ENCODE results near the gene RASL12.

RASL12 gene

DNA sequence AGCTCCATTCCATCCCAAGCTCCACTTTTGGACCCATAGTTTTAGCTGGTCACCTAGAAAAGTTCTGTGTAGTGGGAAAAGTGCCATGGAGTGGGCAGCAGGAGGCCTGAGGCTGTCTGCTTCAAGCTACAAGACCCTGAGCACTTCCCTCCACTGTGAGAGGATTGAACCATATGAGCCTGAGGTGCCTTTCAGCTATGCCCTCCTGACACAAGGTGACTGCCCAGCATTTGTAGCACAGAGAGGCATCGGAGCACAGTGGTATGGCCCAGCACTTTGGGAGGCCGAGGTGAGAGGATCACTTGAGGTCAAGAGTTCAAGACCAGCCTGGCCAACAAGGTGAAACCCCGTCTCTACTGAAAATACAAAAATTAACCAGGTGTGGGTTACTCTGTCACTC, 4.8 kb upstream of the RASL12 start:
- DNase-seq (ENCODE audit: insufficient read length, low spot score) (no peak), FAIRE-seq (no peak)
- TF ChIP-seq POLR2A (IDR thresholded peaks at IDR 0.05; ENCODE audit: low read depth, low read length), result no peak

DNA sequence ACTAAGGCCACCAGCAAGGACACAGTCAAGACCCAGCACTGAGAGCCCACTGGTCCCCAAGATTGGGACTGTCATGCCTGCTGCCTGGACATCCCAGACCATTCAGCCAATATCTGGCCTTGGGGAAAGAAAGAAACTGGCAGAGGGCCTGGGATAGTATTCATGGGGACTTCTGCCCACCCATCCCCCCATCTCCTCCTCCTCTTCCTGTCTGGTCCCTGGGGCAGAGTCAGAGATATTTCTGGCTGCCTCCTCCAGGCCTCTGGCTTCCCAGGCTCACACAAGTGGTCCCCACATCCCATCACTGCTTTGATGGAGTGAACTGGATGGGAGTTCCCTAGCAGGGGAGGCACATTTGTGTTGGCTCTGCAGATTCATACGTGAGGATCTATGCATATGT, 4.2 kb upstream of the RASL12 start:
- DNase-seq (ENCODE audit: insufficient read length, low spot score) (no peak), FAIRE-seq (no peak)
- TF ChIP-seq POLR2A (IDR thresholded peaks at IDR 0.05; ENCODE audit: low read depth, low read length), result no peak

DNA sequence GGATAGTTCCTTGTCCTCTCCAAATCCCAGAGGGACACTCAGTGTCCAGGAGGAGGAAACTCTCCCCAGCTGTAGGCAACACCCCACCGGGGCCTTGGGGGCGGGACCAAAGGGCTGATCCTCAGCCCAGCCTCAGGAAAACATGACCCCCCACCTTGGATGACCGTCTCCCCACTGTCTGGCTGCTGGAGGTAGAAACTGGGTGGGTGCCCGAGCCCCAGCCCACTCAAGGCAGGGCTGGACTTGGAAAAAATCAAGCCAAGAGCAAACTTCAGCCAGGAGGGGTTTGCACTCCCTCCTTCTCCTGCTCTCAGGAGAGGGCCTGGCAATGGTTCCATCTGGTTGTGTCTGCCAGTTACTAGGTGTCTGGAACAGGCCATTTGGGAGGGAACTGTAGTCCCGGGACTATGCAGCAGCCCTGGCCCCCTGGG, 3.6 kb upstream of the RASL12 start:
- TF ChIP-seq POLR2A (IDR thresholded peaks at IDR 0.05; ENCODE audit: low read depth, low read length), result no peak
- DNase-seq (ENCODE audit: insufficient read length, low spot score), result no peak
- no peak for FAIRE-seq

DNA sequence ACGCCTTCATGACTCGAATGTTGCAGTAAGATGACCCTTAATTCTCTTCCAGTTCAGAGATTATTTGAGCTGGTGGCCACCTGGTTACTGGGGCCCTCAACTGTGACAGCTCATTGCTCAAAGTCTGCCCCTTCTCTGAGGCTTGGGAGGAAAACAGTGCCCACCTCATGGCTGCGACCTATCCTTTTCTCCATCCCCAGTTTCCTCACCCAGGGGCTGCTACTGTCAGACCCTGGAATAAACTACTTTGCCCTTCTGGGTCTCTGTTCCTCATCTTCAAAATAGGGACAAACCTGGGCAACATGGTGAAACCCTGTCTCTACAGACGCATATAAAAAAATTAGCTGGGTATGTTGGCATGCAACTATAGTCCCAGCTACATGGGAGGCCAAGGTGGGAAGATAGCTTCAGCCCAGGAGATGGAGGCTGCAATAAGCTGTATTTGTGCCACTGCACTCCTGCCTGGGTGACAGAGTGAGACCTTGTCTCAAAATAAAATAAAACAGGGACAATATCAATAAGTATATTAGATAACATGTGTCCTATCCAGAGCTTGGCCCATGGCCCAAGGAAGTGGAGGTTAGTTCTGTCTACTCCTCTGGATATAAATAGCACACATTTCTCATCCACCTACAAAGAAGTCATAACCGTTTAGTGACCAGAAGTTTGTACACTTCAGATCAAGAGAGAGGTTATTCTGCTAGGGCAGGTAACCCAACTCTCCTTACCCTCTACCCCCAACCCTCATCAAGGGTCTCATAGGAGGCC, 2.2 kb upstream of the RASL12 start:
- FAIRE-seq (no peak), DNase-seq (ENCODE audit: insufficient read length, low spot score) (no peak)
- no peak for TF ChIP-seq POLR2A (IDR thresholded peaks at IDR 0.05; ENCODE audit: low read depth, low read length)

DNA sequence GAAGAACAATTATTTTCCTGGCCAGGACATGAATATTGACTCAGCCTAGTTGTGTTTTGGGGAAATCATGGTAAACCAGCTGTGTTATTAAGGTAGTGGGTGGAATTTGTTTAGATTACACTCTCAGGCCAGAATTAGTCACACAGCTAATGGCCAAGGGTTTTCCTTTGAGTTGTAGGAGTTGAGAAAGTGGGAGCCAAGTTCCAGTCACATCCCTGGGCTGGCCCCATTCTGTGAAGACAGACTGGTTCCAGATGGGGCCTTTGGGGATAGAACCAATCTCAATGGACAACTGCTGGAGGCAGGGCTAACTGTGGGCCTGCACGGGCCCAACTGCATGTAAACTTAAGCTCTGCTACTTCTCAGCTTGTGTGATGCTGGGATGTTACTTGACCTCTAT, 1.4 kb upstream of the RASL12 start:
- no peak for DNase-seq (ENCODE audit: insufficient read length, low spot score)
- no peak for FAIRE-seq
- no peak for TF ChIP-seq POLR2A (IDR thresholded peaks at IDR 0.05; ENCODE audit: low read depth, low read length)

DNA sequence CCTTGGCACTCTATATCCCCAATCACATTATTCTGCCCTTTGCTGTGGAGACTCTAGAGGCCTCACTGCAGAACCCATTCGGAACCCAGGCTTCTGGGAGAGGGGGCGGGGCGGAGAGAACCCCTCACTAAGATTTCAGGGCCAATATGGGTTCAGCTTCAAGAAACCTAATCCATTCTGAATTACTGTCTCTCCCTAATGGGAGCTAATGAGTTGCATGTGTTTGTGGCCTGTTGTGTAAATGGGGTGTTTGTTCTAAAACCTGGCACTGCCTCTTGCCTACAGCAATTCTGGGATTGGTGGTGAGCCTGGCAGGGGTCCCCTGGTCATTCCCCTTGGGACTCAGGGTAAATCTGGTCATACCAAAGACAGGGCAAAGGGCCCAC, 605 bp upstream of the RASL12 start:
- FAIRE-seq, result no peak
- TF ChIP-seq POLR2A (IDR thresholded peaks at IDR 0.05; ENCODE audit: low read depth, low read length), result no peak

DNA sequence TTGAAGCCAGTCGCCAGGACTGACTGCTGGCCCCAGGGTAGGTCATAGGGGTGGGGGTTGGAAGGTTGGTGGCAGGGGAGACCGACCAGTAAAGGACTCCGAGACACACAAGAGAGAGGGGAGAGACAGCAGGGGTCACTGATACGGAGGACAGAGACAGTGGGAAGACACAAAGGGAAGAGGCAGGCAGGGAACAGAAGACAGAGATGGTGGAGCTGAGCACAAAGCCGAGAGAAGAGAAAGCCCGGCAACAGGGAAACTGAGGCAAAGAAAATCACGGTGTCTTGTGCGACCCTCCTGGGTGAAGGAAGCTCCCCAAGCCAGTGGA, 510 bp downstream of the RASL12 start:
- DNase-seq (ENCODE audit: insufficient read length, low spot score) (no peak), FAIRE-seq (no peak)
- TF ChIP-seq POLR2A (IDR thresholded peaks at IDR 0.05; ENCODE audit: low read depth, low read length), result no peak

More for the DNA sequence above, 605 bp upstream of the RASL12 start:
- DNase-seq (ENCODE audit: insufficient read length, low spot score), result no peak

DNA sequence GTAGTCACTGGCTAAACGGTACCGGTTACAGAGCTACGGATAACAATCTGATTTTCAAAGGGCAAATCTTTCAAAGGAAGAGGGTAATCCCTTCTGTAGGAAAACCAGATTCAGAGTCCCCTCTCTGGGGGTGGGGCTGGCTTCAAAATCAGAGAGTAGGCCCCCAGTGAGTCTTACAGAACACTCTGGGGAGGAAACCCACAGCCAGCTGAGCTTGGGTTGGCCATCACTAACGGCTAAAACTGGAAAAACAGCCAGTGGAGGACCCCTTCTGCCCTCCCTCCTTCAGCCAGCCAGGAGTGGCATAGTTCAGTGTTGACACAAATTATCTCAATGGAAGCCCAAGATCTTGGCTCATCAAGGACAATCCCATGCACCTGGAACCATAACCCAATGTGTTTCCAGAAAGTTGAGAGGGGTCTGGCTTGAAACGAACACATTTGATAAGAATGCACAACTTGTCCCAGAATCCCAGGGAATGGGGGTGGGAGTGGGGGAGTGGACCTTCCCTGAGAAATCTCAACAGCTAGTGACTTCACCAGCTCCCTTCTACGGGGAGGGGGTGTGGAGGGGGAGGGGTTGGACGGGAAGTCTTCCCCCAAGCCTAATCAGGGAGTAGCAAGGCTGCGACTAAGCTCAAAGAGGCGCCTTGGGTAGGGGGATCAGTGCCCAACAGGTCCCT, 1.0 kb downstream of the RASL12 start:
- FAIRE-seq, result no peak
- DNase-seq (ENCODE audit: insufficient read length, low spot score), result no peak
- TF ChIP-seq POLR2A (IDR thresholded peaks at IDR 0.05; ENCODE audit: low read depth, low read length), result no peak

DNA sequence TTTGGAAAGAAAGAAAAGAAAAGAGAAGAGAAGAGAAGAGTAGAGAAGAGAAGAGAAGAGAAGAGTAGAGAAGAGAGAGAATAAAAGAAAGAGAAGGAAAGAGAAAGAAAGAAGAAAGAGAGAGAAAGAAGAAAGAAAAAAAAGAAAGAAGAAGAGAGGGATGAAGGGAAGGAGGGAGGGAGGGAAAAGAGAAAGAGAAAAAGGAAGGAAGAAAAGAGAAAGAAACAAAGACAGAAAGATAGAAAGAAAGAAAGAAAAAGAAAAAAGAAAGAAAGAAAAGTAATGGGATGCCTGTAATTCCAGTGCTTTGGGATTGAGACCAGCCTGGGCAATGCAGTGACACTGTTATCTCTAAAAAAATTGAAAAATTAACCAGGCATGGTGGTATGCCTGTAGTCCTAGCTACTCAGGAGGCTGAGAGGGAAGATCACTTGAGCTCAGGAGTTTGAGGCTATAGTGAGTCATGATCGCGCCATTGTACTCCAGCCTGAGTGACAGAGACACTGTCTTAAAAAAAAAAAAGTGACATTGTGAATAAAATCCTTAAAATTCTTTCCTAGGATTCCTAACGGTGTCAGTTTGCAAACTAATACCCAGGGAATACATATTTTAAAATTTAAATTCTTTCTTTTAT, 1.7 kb downstream of the RASL12 start:
- no peak for FAIRE-seq
- TF ChIP-seq POLR2A (IDR thresholded peaks at IDR 0.05; ENCODE audit: low read depth, low read length), result no peak
- DNase-seq (ENCODE audit: insufficient read length, low spot score), result no peak

DNA sequence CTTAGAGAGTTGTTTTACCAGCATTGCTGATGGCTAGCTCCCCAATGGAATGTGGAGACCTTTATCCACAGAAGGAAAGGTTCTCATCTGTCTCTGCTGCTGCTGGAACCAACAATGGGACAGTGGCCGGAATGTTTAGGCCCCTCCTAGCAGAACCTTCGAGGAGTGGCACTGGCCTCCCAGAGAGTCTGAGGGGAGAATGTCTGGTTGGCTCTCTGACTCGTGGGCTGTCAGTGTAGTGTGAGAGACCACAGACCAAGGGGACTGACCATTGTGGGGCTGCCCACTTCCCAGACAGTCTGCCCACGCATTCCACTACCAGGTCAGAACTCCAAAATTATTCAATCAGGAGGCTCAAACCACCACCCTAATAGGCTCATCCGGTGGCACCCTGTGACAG, 5.1 kb downstream of the RASL12 start:
- TF ChIP-seq POLR2A (IDR thresholded peaks at IDR 0.05; ENCODE audit: low read depth, low read length), result no peak
- FAIRE-seq (no peak), DNase-seq (ENCODE audit: insufficient read length, low spot score) (no peak)

DNA sequence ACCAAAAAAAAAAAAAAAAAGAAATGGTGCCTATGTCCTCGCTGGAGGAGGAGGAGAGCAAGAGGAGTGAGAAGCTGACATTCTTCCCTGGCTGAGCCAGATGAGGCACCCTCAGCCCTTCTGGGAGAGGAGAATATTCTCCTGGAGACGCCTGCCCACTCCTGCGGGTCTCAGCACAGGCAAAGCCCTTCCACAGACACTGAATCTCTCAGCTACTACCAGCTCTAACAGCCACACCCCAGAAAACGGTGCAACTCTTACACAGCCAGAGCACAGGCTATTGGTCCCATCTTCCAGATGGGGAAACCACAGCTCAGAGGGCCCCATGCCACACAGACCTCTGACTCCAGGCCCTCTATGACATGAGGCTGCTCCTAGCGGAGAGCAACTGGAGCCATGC, 5.7 kb downstream of the RASL12 start:
- FAIRE-seq (no peak), DNase-seq (ENCODE audit: insufficient read length, low spot score) (no peak)
- no peak for TF ChIP-seq POLR2A (IDR thresholded peaks at IDR 0.05; ENCODE audit: low read depth, low read length)

DNA sequence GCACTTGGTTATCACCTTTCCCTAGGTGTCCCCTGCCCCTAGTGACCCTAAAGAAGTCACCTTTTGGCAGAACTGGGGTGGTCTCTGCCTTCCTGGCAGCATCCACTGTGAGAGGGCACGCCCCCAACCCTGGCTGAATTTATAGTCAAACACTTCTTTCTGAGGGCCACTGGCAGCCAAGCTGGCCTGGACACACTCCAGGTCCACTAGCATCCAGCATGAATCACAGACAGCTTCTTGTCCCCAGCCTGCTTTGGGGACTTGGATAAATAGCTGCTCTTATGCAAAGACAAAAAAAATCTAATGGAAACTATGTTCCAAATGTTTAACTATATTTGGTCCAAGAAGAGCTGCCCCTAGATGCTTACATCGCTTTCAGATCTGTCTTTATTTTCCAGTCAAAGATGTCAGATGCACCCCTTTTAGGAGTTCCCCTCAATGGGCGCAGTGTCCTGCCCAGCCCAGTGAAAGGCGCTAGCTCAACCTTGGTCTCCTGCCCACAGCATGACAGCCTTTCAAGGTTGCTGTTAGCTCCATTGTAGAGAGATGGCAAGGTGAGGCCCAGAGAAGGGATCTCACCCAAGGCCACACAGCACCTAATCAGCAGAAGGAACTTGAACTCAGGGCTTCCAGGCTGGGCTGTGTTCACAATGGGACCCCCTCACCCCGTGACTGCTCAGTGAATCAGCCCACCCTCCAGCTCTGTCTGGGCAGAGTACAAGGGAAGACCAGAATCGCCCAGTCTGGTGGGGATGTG, 7.0 kb downstream of the RASL12 start:
- FAIRE-seq, result no peak
- DNase-seq (ENCODE audit: insufficient read length, low spot score), result no peak
- TF ChIP-seq POLR2A (IDR thresholded peaks at IDR 0.05; ENCODE audit: low read depth, low read length), result no peak

DNA sequence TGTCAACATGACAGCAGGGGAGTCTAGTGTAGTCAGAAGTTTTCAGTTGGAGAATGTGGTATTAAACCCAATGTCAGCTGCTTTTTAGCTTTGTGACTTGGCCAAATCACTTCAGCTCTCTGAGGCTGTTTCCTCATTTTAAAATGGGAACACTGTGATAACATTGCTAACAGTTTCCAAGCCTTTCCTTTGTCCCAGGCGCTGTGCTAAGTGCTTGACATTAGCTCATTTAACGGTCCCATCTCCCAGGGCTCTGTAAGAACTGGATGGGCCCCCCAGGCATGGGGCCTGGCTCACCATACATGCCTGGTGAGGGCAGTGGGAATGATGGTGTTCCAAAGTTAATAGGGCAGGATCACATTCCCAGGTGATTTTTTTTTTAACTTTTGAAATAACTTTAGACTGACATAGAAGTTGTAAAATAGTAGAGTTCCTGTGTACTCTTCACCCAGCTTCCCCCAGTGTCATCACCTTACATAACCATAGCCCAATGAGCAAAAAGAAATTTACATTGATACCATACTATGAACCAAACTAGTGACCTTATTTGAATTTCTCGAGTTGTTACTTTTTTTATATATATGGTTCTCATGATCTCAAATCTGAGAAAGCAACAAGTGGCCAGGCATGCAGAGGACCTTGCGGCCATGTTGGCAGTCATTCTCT, 7.7 kb downstream of the RASL12 start:
- FAIRE-seq (no peak), DNase-seq (ENCODE audit: insufficient read length, low spot score) (no peak)
- TF ChIP-seq POLR2A (IDR thresholded peaks at IDR 0.05; ENCODE audit: low read depth, low read length), result no peak

DNA sequence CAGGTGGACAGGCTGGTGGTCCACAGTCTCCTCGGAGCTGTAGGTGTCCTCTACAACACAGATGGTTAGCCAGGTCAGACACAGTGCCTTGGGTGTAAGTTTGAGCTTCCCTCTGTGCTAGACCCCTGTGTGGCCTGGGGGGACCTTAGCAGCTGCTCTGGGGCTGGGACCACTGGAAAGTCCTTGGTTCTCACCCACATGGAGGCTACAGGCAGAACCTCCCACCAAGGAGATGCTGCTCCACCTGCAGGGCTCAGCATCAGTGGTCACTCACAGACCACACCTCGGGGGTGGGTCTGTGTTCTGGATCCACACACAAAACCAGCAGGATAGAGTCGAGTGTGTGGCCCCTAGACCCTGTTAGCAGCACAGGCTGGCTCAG, 8.4 kb downstream of the RASL12 start:
- DNase-seq (ENCODE audit: insufficient read length, low spot score) (no peak), FAIRE-seq (no peak)
- TF ChIP-seq POLR2A (IDR thresholded peaks at IDR 0.05; ENCODE audit: low read depth, low read length), result no peak

Measured in H54 (cell line).